A549 treated with Hydrocortisone at 1 μM for 4 hours (cell line): ENCODE measurements around the gene C9orf40. TPM values are rescaled to one million over a fixed set of nuclear protein-coding genes. Genes with fewer than 3 reads are reported as not detected.

Experiments
- total RNA-seq: library from RNA; stranded (reverse); fragments of 200-300 nt; extraction: Qiagen RNA extraction; gene quantifications from 5 replicates; pipeline ENCODE4 v1.2.3, GENCODE V29; 2022

C9orf40 gene, protein sequence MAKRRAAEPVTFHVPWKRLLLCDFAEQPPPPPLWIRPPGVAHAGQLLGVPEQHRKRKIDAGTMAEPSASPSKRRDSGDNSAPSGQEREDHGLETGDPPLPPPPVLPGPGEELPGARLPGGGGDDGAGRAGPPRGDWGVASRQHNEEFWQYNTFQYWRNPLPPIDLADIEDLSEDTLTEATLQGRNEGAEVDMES
- 8.3 to 11.8 TPM (median 10.9 TPM) in 5 replicates for total RNA-seq

DNA sequence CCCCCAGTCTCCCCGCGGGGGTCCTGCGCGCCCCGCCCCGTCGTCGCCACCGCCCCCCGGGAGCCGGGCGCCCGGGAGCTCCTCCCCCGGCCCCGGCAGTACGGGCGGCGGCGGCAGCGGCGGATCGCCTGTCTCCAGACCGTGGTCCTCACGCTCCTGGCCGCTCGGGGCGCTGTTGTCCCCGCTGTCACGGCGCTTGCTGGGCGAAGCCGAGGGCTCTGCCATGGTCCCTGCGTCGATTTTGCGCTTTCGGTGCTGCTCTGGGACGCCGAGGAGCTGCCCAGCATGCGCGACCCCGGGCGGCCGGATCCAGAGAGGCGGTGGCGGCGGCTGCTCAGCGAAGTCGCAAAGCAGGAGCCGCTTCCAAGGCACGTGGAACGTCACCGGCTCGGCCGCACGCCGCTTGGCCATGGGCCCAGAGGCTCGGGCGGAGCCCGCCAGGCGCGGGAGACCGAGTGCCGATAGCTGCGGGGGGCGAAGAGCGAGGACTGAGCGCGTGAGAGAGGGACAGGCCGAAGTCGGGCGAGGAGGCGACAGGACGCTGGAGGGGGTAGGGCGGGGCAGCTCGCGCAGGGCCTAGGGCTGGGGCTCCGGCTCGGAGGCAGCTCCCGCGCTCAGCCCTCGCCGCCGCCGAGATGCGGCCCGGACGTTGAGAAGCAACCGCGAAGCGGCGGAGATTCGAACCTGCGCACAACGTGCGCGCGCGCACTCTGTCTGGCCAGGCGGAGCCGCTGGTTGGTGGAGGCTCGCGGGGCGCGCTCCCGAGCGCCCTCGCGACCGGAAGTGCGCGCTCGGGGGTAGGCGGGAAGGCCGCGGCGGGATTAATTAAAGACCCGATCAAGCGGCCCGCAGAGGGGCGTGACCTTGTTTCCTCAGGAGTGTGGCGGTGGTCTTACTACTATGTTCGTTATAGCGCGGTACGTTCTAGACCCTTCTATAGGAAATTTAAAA lies at the start of gene C9orf40:
Gene C9orf40, minus strand, starts transcription at position 712 of the 951 bp plus-strand sequence. Its CDS starts 301 bp downstream, at position 411.

Other genes with a start within 250 kb of the C9orf40 start
- gene TRPM6, start 65.0 kb downstream of the C9orf40 start, total RNA-seq: 1.7 to 2.5 TPM (median 1.8 TPM) in 5 replicates
- gene CARNMT1, start 75.4 kb upstream of the C9orf40 start, total RNA-seq: 11.1 to 15.5 TPM (median 12.4 TPM) in 5 replicates
- 4.4 to 5.6 TPM (median 4.9 TPM) in 5 replicates for gene NMRK1, start 135.2 kb upstream of the C9orf40 start, total RNA-seq
- gene OSTF1, start 135.6 kb upstream of the C9orf40 start, total RNA-seq: 14.6 to 18.1 TPM (median 16.1 TPM) in 5 replicates